ENCODE results near the gene PPFIBP2. TPM values are rescaled to one million over a fixed set of nuclear protein-coding genes. Genes with fewer than 3 reads are reported as not detected.

PPFIBP2 gene
- total and polyA plus RNA-seq, 10 of the 15 experiments (the other 5 are each of a cell fraction or from before 2014, with no cell fraction given), result 17.3 to 56.3 (median 39.2) TPM

- no peak for DNase-seq (ENCODE audit: low read depth, low spot score)
- Histone ChIP-seq H3K79me2 (ENCODE audit: control insufficient read depth, insufficient read depth, low read length) (peaks cover 2% of the 10 kb centered on the region), H3K27me3 (replicated peaks in 1 of 2; ENCODE audit: control insufficient read depth in 2 of 2, insufficient read depth in 2 of 2, low read length in 1 of 2) (no peaks in the 10 kb centered on the region), H4K20me1 (ENCODE audit: control insufficient read depth, insufficient read depth) (no peaks in the 10 kb centered on the region), H3K9ac (ENCODE audit: control insufficient read depth, insufficient read depth, low read length) (no peak overlapping the region), H3K36me3 (ENCODE audit: control insufficient read depth in 2 of 2, insufficient read depth in 2 of 2, low read length in 1 of 2) (peaks cover 0 to 14% of the 10 kb centered on the region in 2 experiments; a peak in 2 of 4 replicates), H3K4me1 (ENCODE audit: control insufficient read depth, insufficient read depth, low read length) (peaks cover 29% of the 10 kb centered on the region), H3K4me2 (ENCODE audit: control insufficient read depth, insufficient read depth) (no peak overlapping the region), H3K9me3 (replicated peaks; ENCODE audit: control insufficient read depth, insufficient read depth, low read length) (no peaks in the 10 kb centered on the region), H3K27ac (ENCODE audit: control insufficient read depth, insufficient read depth) (no peak overlapping the region), H2AFZ (ENCODE audit: control insufficient read depth, low read depth, low read length) (no peak overlapping the region), H3K4me3 (no peak overlapping the region)
- RAD21 ChIA-PET (ENCODE audit: unreplicated experiment), result interaction anchor here (1.3 kb wide), 1 partner anchor 11 kb away, joined by 3 read pairs; no protein-coding TSS in a partner anchor
- WGBS (ENCODE audit: insufficient coverage, insufficient replicate concordance, low lambda C conversion rate, missing lambda C conversion rate), result 75% methylated on average over 2 of the region's 2 CpGs
- BruUV-seq (replicated peaks), result no TSS peak
- no peak for ATAC-seq
- intact Hi-C loops (cut with micrococcal nuclease; ENCODE audit: unreplicated experiment) (no loop called here), in situ Hi-C loops (cut with MboI) (no loop called here)
- no peak for TF ChIP-seq RCOR1 (conservative IDR thresholded peaks at IDR 0.05; ENCODE audit: low read depth, low read length)
- TF ChIP-seq, protein P1, sequence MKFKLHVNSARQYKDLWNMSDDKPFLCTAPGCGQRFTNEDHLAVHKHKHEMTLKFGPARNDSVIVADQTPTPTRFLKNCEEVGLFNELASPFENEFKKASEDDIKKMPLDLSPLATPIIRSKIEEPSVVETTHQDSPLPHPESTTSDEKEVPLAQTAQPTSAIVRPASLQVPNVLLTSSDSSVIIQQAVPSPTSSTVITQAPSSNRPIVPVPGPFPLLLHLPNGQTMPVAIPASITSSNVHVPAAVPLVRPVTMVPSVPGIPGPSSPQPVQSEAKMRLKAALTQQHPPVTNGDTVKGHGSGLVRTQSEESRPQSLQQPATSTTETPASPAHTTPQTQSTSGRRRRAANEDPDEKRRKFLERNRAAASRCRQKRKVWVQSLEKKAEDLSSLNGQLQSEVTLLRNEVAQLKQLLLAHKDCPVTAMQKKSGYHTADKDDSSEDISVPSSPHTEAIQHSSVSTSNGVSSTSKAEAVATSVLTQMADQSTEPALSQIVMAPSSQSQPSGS (IDR thresholded peaks at IDR 0.05; ENCODE audit: low read length), result no peak
- no peak for TF ChIP-seq RBBP5 (conservative IDR thresholded peaks at IDR 0.05)
- TF ChIP-seq PAX8 (IDR thresholded peaks at IDR 0.05), result no peak
- TF ChIP-seq RELB (IDR thresholded peaks at IDR 0.05; ENCODE audit: low read depth), result no peak
- TF ChIP-seq POLR2A (IDR thresholded peaks at IDR 0.05; ENCODE audit: low read depth, low read length), result no peak
- TF ChIP-seq PKNOX1 (IDR thresholded peaks at IDR 0.05), result no peak
- TF ChIP-seq HCFC1 (IDR thresholded peaks at IDR 0.05; ENCODE audit: low read length), result no peak
- TF ChIP-seq ASH2L (IDR thresholded peaks at IDR 0.05; ENCODE audit: borderline replicate concordance, low read depth), result no peak
- no peak for TF ChIP-seq ZNF217 (IDR thresholded peaks at IDR 0.05)
- no peak for TF ChIP-seq MEF2A (IDR thresholded peaks at IDR 0.05; ENCODE audit: insufficient read depth, low read depth, low read length)
- no peak for TF ChIP-seq GATAD2B (conservative IDR thresholded peaks at IDR 0.05; ENCODE audit: low read depth)
- FAIRE-seq, result no peak
- POLR2A ChIA-PET, result interaction anchor here (0.5 kb wide), 1 partner anchor 83 kb away, joined by 3 read pairs; no protein-coding TSS in a partner anchor
- CTCF ChIA-PET, result interaction anchor here (0.7 to 2.3 kb wide), 6 partner anchors 8 to 1598 kb away, joined by 3 to 7 read pairs (median 4); partner anchors contain the start of gene PPFIBP2
- SMC1A ChIA-PET (ENCODE audit: uncharacterized antibody, unreplicated experiment), result interaction anchor here (1.3 to 5.0 kb wide), 5 partner anchors 11 to 70 kb away, joined by 3 to 21 read pairs (median 5); no protein-coding TSS in a partner anchor
Measured at GRCh38 chr11:7582338-7582985, 68.7 kb downstream of the PPFIBP2 start.

Measured in GM12878 (cell line).